Measurements from ENCODE around the gene ERC2. TPM values are rescaled to one million over a fixed set of nuclear protein-coding genes. Genes with fewer than 3 reads are reported as not detected.

Gene ERC2
- total and polyA plus RNA-seq, 12 donors: 0.22 to 4.2 (median 1.7) TPM

- no peak overlapping the region for H3K27ac ChIP-seq
- H3K9me3 ChIP-seq: no peaks in the 10 kb centered on the region
- H3K27me3 ChIP-seq: peaks cover 0 to 26% (median 14%) of the 10 kb centered on the region in 7 donors
- TF ChIP-seq, protein P1, sequence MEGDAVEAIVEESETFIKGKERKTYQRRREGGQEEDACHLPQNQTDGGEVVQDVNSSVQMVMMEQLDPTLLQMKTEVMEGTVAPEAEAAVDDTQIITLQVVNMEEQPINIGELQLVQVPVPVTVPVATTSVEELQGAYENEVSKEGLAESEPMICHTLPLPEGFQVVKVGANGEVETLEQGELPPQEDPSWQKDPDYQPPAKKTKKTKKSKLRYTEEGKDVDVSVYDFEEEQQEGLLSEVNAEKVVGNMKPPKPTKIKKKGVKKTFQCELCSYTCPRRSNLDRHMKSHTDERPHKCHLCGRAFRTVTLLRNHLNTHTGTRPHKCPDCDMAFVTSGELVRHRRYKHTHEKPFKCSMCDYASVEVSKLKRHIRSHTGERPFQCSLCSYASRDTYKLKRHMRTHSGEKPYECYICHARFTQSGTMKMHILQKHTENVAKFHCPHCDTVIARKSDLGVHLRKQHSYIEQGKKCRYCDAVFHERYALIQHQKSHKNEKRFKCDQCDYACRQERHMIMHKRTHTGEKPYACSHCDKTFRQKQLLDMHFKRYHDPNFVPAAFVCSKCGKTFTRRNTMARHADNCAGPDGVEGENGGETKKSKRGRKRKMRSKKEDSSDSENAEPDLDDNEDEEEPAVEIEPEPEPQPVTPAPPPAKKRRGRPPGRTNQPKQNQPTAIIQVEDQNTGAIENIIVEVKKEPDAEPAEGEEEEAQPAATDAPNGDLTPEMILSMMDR (IDR thresholded peaks at IDR 0.05): no peak
- H3K36me3 ChIP-seq: no peaks in the 10 kb centered on the region
- DNase-seq (no peak), ATAC-seq (no peak)
- H3K4me3 ChIP-seq: no peak overlapping the region
- 40 to 43% methylated on average over 12 of the region's 12 CpGs for WGBS, 2 donors
- no peaks in the 10 kb centered on the region for H3K4me1 ChIP-seq
- intact Hi-C loops (cut with DNase I): no loop called here
Measured at GRCh38 chr3:56458496-56459103, 9.7 kb downstream of the ERC2 start.

- TF ChIP-seq, protein P1 (IDR thresholded peaks at IDR 0.05): no peak
- Histone ChIP-seq H3K4me3 (no peak overlapping the region), H3K9me3 (no peaks in the 10 kb centered on the region), H3K36me3 (no peaks in the 10 kb centered on the region), H3K4me1 (no peaks in the 10 kb centered on the region), H3K27me3 (peaks cover 0 to 20% (median 9%) of the 10 kb centered on the region in 7 donors), H3K27ac (no peak overlapping the region)
- ATAC-seq (no peak), DNase-seq (no peak)
- 38 to 59% methylated on average over 1 of the region's 1 CpG for WGBS, 2 donors
- intact Hi-C loops (cut with DNase I): no loop called here
Measured at GRCh38 chr3:56456117-56456516, 12.2 kb downstream of the ERC2 start.

GRCh38 chr3:56453011-56453410, 15.3 kb downstream of the ERC2 start:
- 36 to 51% methylated on average over 1 of the region's 1 CpG for WGBS, 2 donors
- no peaks in the 10 kb centered on the region for H3K36me3 ChIP-seq
- ATAC-seq (no peak), DNase-seq (no peak)
- intact Hi-C loops (cut with DNase I): no loop called here
- peaks cover 0 to 11% (median 0%) of the 10 kb centered on the region in 7 donors for H3K27me3 ChIP-seq
- H3K9me3 ChIP-seq: no peaks in the 10 kb centered on the region
- no peaks in the 10 kb centered on the region for H3K4me1 ChIP-seq
- H3K27ac ChIP-seq: no peak overlapping the region
- TF ChIP-seq, protein P1 (IDR thresholded peaks at IDR 0.05): no peak
- no peak overlapping the region for H3K4me3 ChIP-seq

GRCh38 chr3:56452085-56452484, 16.2 kb downstream of the ERC2 start:
- no peak overlapping the region for H3K27ac ChIP-seq
- no peaks in the 10 kb centered on the region for H3K36me3 ChIP-seq
- intact Hi-C loops (cut with DNase I): no loop called here
- H3K9me3 ChIP-seq: no peaks in the 10 kb centered on the region
- DNase-seq: no peak
- H3K4me3 ChIP-seq: no peak overlapping the region
- no peak for ATAC-seq
- no peaks in the 10 kb centered on the region for H3K4me1 ChIP-seq
- TF ChIP-seq, protein P1 (IDR thresholded peaks at IDR 0.05): no peak
- peaks cover 0 to 5% (median 0%) of the 10 kb centered on the region in 7 donors for H3K27me3 ChIP-seq

All from heart right ventricle (tissue), 16 donors.